Measurements from ENCODE around the gene PPP4R3A. TPM values are rescaled to one million over a fixed set of nuclear protein-coding genes. Genes with fewer than 3 reads are reported as not detected.

Gene PPP4R3A
- total RNA-seq, 2 donors from 2014 or later = 95.2 to 96.6 TPM

DNA sequence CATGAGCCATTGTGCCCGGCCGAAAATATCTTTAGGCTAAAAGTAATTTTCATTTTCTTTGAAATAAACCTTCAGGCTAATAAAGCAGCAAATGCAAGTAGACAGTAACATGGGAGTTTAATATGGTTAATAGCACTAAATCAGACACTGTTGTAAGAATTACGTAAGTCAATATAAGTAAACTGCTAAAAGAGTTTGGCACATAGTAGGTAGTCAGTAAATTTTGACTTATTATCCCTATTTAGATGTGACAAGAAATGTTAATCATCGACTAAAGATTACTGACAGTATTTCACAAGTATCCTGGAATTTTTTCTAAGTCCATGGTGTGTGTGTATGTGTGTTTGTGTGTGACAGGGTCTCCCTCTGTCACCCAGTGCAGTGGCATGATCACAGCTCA lies 3.9 kb downstream of the PPP4R3A start:
- Histone ChIP-seq H3K36me3 (ENCODE audit: control insufficient read depth, insufficient read depth, low read length) (peaks cover 61% of the 10 kb centered on the region), H3K9me3 (ENCODE audit: control insufficient read depth, low read length) (peaks cover 4% of the 10 kb centered on the region), H3K9ac (ENCODE audit: extremely low read depth, low read length, poor library complexity, severe bottlenecking) (no peak overlapping the region), H3K27me3 (ENCODE audit: control insufficient read depth, insufficient read depth, low read length, poor library complexity, severe bottlenecking) (no peaks in the 10 kb centered on the region), H3K4me1 (ENCODE audit: control insufficient read depth, insufficient read depth, low read length) (peaks cover 3% of the 10 kb centered on the region), H3K27ac (ENCODE audit: low read depth, low read length) (no peak overlapping the region), H3K4me3 (ENCODE audit: low read length) (peak overlapping the region; percentile 33)
- Mint-ChIP-seq H3K36me3 (ENCODE audit: low read depth) (peaks cover 48% of the 10 kb centered on the region), H3K4me1 (peaks cover 3% of the 10 kb centered on the region), H3K4me3 (no peak overlapping the region), H3K9me3 (no peaks in the 10 kb centered on the region), H3K27me3 (ENCODE audit: insufficient read depth) (no peaks in the 10 kb centered on the region), H3K27ac (peak overlapping the region; percentile 7)
- TF ChIP-seq, protein P1, sequence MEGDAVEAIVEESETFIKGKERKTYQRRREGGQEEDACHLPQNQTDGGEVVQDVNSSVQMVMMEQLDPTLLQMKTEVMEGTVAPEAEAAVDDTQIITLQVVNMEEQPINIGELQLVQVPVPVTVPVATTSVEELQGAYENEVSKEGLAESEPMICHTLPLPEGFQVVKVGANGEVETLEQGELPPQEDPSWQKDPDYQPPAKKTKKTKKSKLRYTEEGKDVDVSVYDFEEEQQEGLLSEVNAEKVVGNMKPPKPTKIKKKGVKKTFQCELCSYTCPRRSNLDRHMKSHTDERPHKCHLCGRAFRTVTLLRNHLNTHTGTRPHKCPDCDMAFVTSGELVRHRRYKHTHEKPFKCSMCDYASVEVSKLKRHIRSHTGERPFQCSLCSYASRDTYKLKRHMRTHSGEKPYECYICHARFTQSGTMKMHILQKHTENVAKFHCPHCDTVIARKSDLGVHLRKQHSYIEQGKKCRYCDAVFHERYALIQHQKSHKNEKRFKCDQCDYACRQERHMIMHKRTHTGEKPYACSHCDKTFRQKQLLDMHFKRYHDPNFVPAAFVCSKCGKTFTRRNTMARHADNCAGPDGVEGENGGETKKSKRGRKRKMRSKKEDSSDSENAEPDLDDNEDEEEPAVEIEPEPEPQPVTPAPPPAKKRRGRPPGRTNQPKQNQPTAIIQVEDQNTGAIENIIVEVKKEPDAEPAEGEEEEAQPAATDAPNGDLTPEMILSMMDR (conservative IDR thresholded peaks at IDR 0.05) = no peak
- no peak for DNase-seq
- WGBS, 2 experiments (ENCODE audit: insufficient coverage in 1 of 2, insufficient read length in 1 of 2) = 99 to 100% methylated on average over 3 to 4 of the region's 4 CpGs

DNA sequence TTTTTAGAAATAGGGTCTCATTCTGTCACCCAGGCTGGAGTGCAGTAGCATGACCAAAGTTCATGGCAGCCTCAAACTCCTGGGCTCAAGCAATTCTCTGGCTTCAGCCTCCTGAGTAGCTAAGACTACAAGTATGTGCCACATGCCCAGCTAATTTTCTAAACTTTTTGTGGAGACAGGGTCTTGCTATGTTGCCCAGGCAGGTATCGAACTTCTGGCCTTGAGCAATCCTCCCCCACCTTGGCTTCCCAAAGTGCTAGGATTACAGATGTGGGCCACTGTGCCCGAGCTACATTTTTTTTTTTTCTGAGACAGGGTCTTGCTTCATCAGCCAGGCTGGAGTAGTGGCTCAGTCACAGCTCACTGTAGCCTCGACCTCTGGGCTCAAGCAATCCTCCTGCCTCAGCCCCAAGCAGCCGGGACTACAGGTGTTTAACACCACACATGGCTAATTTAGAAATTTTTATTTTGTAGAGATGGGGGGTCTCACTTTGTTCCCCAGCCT lies 7.1 kb downstream of the PPP4R3A start:
- no peaks in the 10 kb centered on the region for H3K4me1 Mint-ChIP-seq
- H3K4me3 ChIP-seq (ENCODE audit: low read length) = no peak overlapping the region
- 94 to 97% methylated on average over 2 to 4 of the region's 4 CpGs for WGBS, 2 experiments (ENCODE audit: insufficient coverage in 1 of 2, insufficient read length in 1 of 2)
- DNase-seq = no peak
- peaks cover 73% of the 10 kb centered on the region for H3K36me3 ChIP-seq (ENCODE audit: control insufficient read depth, insufficient read depth, low read length)
- H3K9me3 ChIP-seq (ENCODE audit: control insufficient read depth, low read length) = peaks cover 4% of the 10 kb centered on the region
- no peak overlapping the region for H3K9ac ChIP-seq (ENCODE audit: extremely low read depth, low read length, poor library complexity, severe bottlenecking)
- H3K36me3 Mint-ChIP-seq (ENCODE audit: low read depth) = peaks cover 58% of the 10 kb centered on the region
- TF ChIP-seq, protein P1 (conservative IDR thresholded peaks at IDR 0.05) = no peak
- H3K4me3 Mint-ChIP-seq = no peak overlapping the region
- no peaks in the 10 kb centered on the region for H3K9me3 Mint-ChIP-seq
- H3K27ac Mint-ChIP-seq = no peak overlapping the region
- H3K27me3 ChIP-seq (ENCODE audit: control insufficient read depth, insufficient read depth, low read length, poor library complexity, severe bottlenecking) = no peaks in the 10 kb centered on the region
- H3K27me3 Mint-ChIP-seq (ENCODE audit: insufficient read depth) = no peaks in the 10 kb centered on the region
- peaks cover 1% of the 10 kb centered on the region for H3K4me1 ChIP-seq (ENCODE audit: control insufficient read depth, insufficient read depth, low read length)
- no peak overlapping the region for H3K27ac ChIP-seq (ENCODE audit: low read depth, low read length)

DNA sequence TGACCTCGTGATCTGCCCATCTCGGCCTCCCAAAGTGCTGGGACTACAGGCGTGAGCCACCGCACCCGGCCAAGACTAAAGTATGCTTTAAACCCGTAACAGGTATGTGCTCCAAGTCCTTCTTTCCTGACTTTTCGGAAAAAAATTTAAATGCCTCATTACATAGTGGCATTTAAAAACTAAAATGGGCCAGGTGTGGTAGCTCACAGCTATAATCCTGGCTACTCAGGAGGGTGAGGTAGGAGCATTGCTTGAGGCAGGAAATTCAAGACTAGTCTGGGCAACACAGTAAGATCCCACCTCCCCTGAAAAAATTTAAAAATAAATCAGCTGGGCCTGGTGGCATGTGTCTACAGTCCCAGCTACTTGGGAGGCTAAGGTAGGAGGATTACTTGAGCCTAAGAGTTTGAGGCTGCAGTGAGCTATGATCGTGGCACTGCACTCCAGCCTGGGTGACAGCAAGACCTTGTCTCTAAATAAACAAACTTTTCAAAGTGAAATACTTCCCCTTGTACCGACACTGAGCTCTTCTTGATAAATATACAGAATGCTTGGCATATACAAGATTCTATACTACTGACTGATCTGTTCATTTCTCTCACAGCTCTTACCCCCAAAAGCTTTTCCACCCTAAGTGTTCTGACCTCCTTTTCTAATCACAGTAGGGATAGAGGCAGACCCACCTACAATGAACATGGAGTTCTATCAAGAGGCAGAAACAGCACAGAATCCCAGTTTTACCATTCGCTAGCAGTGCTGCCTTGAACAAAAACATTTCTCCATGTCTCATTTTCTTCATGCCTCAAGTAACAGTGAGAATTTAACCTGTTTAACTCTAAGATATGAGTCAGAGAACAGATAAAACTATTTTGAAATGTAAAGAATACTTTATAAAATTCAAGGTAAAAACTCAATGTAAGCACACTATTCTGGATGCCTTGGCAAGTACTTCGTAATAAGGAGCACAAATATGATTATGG lies 7.9 kb downstream of the PPP4R3A start:
- no peak overlapping the region for H3K9ac ChIP-seq (ENCODE audit: extremely low read depth, low read length, poor library complexity, severe bottlenecking)
- H3K27me3 Mint-ChIP-seq (ENCODE audit: insufficient read depth) = no peaks in the 10 kb centered on the region
- no peak overlapping the region for H3K4me3 Mint-ChIP-seq
- no peak for DNase-seq
- no peaks in the 10 kb centered on the region for H3K9me3 Mint-ChIP-seq
- peaks cover 73% of the 10 kb centered on the region for H3K36me3 ChIP-seq (ENCODE audit: control insufficient read depth, insufficient read depth, low read length)
- no peak overlapping the region for H3K4me3 ChIP-seq (ENCODE audit: low read length)
- H3K27ac ChIP-seq (ENCODE audit: low read depth, low read length) = no peak overlapping the region
- no peak overlapping the region for H3K27ac Mint-ChIP-seq
- peaks cover 4% of the 10 kb centered on the region for H3K9me3 ChIP-seq (ENCODE audit: control insufficient read depth, low read length)
- H3K4me1 ChIP-seq (ENCODE audit: control insufficient read depth, insufficient read depth, low read length) = no peaks in the 10 kb centered on the region
- peaks cover 6% of the 10 kb centered on the region for H3K4me1 Mint-ChIP-seq
- peaks cover 58% of the 10 kb centered on the region for H3K36me3 Mint-ChIP-seq (ENCODE audit: low read depth)
- TF ChIP-seq, protein P1 (conservative IDR thresholded peaks at IDR 0.05) = no peak
- 95 to 97% methylated on average over 7 to 11 of the region's 11 CpGs for WGBS, 2 experiments (ENCODE audit: insufficient coverage in 1 of 2, insufficient read length in 1 of 2)
- H3K27me3 ChIP-seq (ENCODE audit: control insufficient read depth, insufficient read depth, low read length, poor library complexity, severe bottlenecking) = no peaks in the 10 kb centered on the region

All from endodermal cell (in vitro differentiated cells).